ENCODE results near the gene MRGPRX4.

GRCh38 chr11:18137186-18137800, 35.3 kb upstream of the MRGPRX4 start:
- TF ChIP-seq POLR2A (IDR thresholded peaks at IDR 0.05; ENCODE audit: low read length) (no peak), GATA1 (IDR thresholded peaks at IDR 0.05; ENCODE audit: low read depth, low read length) (no peak)
